Skeletal muscle tissue (tissue), 2 donors: ENCODE results near the gene ZBTB9. TPM values are rescaled to one million over a fixed set of nuclear protein-coding genes. Genes with fewer than 3 reads are reported as not detected.

Source experiments
- small RNA-seq: library from RNA; depleted of rRNA; stranded (forward); fragments of <200 nt; gene quantifications from one replicate; pipeline ENCODE3, GENCODE V24; 2014
- total RNA-seq: library from RNA; depleted of rRNA; stranded (reverse); fragments of >200 nt; gene quantifications from one replicate; pipeline ENCODE4 v1.2.3, GENCODE V29; 2014

ZBTB9 gene
- total RNA-seq, 1 donor from 2014 or later = 11.0 TPM

Small RNA genes within 50 kb of the gene (small RNA-seq; reads per million reads assigned to genes)
- gene ZBTB9 = not detected

Other genes with a start within 250 kb of the ZBTB9 start
- 15.7 TPM for gene HSD17B8, start 249.9 kb upstream of the ZBTB9 start, total RNA-seq
- gene RING1, start 246.1 kb upstream of the ZBTB9 start, total RNA-seq = 20.4 TPM
- 43.8 TPM for gene VPS52, start 182.7 kb upstream of the ZBTB9 start, total RNA-seq
- 8,222 TPM for gene RPS18, start 182.5 kb upstream of the ZBTB9 start, total RNA-seq
- 2.1 TPM for gene B3GALT4, start 177.5 kb upstream of the ZBTB9 start, total RNA-seq
- 67.3 TPM for gene WDR46, start 165.3 kb upstream of the ZBTB9 start, total RNA-seq
- gene PFDN6, start 165.0 kb upstream of the ZBTB9 start, total RNA-seq = 27.1 TPM
- gene RGL2, start 155.6 kb upstream of the ZBTB9 start, total RNA-seq = 18.3 TPM
- gene TAPBP, start 140.5 kb upstream of the ZBTB9 start, total RNA-seq = 16.7 TPM
- gene ZBTB22, start 136.8 kb upstream of the ZBTB9 start, total RNA-seq = 17.7 TPM
- 15.1 TPM for gene DAXX, start 131.6 kb upstream of the ZBTB9 start, total RNA-seq
- 12.0 TPM for gene KIFC1, start 62.8 kb upstream of the ZBTB9 start, total RNA-seq
- gene PHF1, start 43.6 kb upstream of the ZBTB9 start, total RNA-seq = 5.7 TPM
- 73.1 TPM for gene CUTA, start 36.5 kb upstream of the ZBTB9 start, total RNA-seq
- 1.6 TPM for gene SYNGAP1, start 34.5 kb upstream of the ZBTB9 start, total RNA-seq
- gene BAK1, start 125.7 kb downstream of the ZBTB9 start, total RNA-seq = 9.9 TPM
- gene ITPR3, start 166.7 kb downstream of the ZBTB9 start, total RNA-seq = 4.7 TPM